ENCODE results near the gene SYNPR. TPM values are rescaled to one million over a fixed set of nuclear protein-coding genes. Genes with fewer than 3 reads are reported as not detected.

SYNPR gene
- 105 TPM for total RNA-seq

GRCh38 chr3:63278171-63279004, at the start of gene SYNPR:
TSS of gene SYNPR (plus strand) at chr3:63278308.

GRCh38 chr3:63652066-63652725, 374.1 kb downstream of the SYNPR start, which contains the start of gene SNTN:
TSS of gene SNTN (plus strand) at chr3:63652675. CDS start at chr3:63652688, 13 bp downstream.

Small RNA genes within 50 kb of the gene (small RNA-seq; reads per million reads assigned to genes)
- gene RNA5SP134, result 0.18 reads per million

Data from diencephalon (tissue), 1 donor.